Measurements from ENCODE around the gene SNED1.

SNED1 gene

DNA sequence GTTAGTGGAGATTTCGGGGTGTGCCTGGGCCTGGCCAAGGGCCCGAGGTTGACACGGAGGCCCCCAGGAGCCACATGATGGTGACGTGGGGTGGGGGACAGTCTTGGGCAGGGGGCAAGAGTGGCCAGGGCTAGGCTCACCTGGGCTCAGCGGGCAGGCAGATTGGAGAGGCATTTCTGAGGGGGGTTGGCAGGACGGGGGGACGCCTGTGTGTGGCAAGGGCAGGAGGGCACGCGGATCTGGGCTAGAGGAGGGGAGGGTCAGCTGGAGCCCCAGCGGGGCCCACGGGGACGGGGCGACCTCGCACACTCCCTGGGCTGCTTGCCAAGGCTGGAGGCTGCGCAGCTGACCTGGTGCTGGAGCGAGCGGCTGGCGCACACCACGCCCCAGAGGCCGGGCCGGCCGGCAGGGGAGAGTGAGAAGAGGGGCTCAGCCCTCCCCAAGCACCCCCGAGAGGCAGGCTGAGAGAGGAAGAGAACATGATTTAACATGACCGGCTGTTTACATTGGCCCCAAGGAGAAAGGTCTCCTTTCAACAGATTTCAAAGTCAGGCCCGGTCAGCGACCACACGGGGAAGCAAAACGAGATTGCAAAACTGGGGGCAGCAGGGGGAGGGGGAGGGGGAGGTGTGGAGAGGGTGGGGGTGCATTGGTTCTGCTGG, 38.0 kb upstream of the SNED1 start:
- DNase-seq: peak; percentile 1 to 7

DNA sequence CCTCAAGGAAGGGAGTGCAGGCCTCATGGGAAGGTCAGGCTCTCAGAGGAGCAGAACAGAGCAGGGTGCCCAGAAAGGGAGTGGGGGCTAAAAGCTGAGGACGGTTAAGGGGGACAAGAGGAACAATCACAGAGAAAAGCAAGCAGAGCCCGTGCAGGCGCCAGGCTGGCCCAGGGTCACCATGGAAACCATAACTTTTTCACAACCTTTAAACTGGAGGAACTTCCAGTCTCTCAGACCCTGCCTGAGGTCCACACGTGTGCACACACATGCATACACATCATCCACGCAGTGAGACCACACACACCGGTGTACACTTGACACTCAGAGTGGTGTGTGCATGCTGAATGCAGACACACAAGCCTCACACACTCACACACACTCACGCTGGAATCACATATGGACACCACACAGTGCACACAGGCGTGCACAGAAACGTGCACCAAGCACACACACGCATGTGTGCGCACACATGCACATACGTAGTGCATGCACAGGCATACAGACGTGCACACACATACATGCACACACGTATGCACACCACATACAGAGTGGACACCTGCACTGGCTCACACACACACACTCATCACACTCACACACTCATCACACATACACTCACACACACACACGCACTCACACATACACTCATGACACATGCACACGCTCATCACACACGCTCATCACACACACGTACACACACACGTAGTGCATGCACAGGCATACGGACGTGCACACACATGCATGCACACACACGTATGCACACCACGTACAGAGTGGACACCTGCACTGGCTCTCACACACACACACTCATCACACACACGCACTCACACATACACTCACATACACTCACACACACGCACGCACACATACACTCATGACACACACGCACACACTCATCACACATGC, 37.2 kb upstream of the SNED1 start:
- DNase-seq: peak in 1 of 2 experiments; percentile 12

DNA sequence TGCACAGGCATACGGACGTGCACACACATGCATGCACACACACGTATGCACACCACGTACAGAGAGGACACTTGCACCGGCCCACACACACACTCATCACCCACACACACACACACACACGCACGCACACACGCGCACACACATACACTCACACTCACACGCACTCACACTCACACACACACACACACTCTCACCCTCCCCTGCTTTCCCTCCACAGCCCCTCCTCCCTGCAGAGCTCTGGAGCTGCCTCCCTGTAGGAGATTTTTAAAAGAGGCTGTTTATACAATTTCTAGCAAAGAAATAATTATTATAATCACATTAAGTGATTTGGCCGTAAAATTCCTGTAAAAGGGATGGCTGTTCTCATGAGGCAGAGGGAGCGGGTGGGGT, 36.5 kb upstream of the SNED1 start:
- no peak for DNase-seq

DNA sequence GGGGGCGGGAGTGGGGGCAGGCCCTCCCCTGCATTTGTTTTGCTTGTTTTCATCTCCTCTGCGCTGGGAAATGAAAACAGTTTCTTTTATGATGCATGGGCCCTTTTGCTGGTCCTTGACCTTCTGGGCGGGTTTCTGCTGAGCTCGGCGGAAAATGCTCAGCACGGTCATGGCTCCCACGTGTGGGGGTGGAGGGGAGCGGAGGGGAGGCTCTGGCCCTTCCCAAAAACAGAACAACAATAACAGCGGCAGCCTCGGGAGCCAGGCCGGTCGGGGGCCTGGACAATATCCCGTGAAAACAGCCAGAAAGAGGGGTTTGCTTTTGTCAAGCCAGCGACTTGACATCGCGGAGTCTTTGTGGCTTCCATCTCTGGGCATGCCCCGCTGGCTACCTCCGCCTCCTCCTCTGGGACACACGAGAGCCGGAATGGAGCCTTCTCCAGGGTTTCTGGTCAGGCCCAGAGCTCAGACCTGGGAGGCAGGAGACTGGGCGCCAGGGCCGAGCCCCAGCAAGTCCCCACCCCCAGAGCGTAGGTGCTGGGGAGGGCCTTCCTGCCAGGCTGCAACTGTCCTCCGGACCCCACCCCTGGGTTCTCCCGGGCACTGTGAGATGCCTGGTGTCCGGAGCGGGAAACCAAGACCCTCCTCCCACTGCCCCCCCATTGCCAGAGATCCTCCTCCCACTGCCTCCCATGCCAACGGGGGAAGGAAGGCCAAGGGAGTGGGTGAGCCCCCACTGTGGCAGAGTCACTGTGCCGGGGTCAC, 35.9 kb upstream of the SNED1 start:
- peak in 1 of 2 experiments; percentile 15 for DNase-seq

DNA sequence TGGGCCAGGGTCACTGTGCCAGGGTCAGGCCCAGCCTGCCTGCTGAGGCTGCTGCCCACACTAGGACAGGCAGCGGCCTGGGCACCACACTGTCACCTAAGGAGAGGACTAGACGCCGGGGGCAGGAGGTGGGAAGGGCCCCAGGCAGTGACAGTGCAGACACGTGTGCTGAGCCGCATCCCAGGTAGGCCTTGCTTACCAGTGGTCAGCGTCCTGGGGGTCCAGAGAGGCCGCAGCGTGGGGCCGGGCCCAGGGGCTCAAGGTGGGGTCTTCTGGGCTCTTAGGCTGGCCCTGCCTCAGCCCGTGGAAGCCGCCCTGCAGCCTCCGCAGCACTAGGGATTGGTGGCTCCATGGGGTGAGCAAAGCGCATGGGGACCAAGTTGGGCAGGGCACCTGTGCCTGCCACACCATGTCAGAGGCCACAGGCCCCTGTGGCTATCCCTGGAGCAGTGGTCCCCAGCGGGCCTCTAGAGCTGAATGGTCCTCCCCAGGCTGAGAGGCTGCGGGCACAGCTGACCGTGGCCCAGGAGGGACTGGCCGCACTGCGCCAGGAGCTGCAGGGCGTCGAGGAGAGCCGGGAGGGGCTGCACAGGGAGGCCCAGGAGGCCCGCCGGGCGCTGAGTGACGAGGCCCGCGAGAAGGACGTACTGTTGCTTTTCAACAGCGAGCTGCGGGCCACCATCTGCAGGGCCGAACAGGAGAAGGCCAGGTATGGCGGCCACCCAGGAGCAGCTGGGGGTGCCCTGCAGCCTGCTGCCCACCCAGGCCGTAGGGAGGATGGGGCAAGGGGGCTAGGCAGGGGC, 35.2 kb upstream of the SNED1 start:
- no peak for DNase-seq

DNA sequence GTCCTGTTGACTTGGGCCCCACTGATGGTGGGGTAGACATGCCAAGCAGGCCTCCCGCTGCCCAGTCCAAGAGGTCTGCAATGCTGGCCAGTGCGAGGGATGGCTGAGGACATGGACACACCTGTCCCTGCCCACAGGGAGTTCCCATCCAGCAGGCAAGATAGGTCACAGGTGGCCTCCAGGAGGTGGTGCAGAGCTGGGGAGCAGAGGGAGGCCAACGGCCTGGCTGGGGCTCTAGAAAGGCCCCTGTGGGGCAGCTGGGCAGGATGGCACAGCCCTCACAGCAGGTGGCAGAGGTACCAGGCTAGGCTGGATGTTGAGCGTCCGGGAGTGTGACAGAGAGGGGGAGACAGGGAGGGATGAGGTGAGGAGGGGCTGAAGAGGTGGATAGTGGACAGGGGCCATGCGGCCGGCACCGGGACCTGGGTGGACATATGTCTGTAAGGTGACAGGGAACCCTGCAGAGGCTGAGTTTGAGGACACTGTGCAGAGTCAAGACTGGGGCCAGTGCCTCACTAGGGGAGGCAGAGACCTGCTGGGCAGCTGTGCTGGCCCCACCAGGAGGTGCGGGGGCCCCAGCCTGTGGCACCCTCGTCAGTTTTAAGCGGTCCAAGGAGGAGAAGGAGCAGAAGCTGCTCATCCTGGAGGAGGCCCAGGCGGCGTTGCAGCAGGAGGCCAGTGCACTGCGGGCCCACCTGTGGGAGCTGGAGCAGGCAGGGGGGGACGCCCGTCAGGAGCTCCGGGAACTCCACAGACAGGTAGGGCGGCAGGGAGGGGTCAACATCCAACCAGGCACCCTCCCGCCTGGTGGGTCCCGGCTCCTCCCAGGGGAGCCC, 34.3 kb upstream of the SNED1 start:
- no peak for DNase-seq

DNA sequence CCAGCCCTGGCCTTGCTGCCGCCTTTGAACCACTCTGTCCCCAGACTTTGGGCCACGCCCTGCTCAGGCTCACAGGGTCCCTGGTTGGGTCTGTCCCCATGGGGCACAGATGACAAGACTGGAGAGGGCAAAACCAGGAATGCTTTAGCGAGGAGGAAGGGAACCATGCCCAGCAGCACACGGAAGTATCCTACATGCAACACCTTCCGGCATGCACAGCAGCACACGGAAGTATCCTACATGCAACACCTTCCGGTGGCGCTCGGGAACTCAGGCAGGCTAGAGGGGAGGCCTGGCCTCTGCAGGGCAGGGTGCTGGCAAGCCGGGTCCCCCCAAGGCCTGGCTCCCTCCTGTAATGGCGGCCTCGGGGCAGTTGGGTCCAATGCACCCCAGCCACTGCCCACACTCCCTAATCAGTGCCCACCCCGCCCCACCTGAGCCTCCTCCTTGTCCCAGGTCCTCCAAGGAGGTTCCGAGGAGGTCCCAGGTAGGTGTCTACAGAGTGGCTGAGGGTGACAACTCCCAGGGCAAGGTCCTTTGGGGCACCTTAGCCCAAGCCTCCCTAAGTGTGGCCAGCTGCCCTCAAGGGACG, 33.6 kb upstream of the SNED1 start:
- no peak for DNase-seq

DNA sequence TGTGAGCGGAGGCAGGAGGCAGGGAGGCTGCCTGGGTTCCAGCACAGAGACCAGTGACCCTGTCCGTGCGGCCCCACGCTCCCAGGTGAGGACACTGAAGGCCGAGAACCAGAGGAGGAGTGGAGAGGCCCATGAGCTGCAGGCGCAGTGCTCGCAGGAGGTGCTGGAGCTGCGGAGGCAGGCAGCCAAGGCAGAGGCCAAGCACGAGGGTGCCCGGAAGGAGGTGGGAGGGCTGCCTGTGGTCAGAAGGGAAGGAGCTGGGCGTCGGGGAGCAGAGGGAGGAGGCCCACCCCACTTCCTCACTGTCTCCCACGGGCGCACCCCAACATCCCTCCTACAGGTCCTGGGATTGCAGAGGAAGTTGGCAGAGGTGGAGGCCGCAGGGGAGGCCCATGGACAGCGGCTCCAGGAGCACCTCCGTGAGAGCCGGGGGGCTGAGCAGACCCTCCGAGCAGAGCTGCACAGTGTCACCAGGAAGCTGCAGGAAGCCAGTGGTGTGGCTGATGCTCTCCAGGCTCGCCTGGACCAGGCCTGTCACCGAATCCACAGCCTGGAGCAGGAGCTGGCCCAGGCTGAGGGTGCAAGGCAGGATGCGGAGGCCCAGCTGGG, 33.0 kb upstream of the SNED1 start:
- no peak for DNase-seq

DNA sequence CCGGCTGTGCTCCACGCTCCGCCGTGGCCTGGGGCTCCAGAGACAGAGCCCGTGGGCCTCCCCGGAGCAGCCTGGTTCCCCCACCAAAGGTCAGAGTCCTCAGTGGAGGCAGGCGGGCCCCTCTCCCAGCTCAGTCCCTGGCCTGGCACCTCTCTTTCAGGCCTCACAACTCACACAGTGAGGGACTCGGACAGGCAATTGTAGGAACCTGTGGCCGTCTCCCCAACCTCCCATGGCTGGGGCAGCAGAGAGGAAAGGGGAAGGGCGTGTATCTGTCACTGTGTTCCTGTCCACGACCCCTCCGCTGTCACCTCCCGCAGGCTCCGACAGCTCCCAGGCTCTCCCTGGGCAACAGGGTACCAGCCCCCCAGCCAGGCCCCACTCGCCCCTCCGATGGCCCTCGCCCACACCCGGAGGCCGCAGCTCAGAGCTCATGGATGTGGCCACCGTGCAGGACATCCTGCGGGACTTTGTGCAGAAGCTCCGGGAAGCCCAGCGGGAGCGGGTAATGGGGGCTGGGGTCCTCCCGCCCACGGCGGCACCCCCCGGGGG, 32.4 kb upstream of the SNED1 start:
- DNase-seq: no peak

DNA sequence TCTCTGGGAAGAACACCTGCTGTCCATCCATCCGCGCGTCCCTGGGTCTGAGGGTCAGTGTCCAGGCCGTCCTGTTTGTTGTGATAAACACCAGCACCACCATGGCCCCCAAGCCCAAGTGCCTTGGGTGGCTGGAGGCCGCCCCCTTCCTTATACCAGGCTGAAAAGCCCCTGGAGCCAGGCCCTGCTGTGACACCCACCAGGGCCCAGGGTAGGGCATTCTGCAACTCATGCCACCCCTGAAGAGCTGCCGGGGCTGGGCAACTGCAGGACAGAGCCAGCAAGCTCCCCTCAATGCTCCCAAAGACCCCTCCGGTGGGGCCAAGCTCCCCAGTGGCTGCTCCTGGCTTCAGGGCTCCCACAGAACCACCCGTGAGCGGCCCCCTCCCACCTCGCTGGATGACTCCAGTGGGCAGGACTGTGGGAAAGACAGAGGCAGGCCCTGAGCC, 31.9 kb upstream of the SNED1 start:
- DNase-seq: no peak

DNA sequence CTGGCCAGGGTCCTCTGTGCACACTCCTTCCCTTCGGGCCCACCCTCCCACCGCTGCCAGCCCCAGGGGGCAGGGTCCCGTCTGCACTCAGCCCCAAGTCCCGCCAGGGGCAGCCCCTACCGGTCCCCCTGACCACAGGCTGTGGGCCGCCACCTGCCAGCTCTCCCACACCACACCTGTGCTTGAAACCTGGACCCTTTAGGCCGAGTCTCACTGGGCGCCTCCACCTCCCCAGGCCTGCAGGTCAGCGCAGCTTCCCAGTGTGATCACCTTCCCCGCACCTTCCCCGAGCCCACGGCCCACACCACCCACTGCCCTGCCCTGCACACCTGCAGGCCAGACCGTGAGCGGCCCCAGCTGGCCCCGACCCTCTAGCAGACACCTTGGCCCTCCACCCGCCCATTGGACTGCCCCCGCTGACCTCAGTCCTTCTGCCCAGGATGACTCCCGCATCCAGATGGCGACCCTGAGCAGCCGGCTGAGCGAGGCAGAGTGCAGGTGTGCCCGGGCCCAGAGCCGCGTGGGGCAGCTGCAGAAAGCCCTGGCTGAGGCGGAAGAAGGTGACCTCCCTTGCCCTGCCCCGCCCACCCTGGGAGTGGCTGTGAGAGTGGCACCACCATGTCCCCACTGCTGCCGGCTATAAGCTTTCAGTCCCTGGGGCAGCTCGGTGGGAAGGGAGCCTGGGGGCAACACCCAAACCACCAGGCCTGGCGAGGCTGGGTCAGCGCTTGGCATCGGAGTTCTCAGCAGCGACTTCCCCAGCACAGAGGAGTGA, 31.3 kb upstream of the SNED1 start:
- DNase-seq: no peak

DNA sequence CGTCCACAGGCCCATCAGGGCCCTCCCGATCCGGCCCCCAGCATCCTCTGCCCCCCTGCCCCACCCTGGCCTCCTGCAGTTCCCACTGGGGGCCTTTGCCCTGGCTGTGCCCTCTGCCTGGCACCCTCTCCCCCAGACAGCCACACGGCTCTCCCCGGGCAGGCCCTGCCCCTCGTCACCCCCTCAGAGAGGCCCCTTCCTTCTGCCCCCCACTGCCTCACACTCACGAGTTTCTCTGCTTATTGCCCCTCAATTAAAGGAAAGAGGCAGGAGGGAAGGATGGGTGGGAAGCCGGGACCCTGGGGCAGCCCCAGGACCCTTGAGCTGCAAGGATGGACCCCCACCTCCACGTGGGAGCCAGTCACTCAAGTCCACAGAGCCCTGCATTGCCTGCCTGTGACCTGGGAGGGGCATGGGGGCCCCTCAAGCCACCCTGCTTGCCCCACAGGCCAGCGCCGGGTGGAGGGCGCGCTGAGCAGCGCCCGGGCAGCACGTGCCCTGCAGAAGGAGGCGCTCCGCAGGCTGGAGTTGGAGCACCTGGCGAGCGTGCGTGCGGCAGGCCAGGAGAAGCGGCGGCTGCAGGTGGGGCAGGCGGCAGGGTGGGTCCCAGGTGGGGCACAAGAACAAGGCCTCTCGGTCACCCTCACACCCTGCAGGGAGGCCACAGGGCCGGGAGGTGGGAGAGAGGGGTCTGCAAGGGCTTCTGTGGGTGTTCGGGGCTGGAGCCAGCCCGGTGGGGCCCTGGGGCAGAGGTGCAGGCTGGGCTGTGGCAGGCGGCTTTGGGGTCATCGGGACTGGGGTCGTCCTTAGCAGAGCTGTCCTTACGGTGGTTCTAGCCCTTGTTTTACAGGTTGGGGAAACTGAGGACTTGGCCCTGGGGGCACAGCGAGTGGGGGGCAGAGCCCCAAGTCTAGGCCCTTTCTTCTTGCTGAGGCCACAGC, 30.5 kb upstream of the SNED1 start:
- DNase-seq: no peak

DNA sequence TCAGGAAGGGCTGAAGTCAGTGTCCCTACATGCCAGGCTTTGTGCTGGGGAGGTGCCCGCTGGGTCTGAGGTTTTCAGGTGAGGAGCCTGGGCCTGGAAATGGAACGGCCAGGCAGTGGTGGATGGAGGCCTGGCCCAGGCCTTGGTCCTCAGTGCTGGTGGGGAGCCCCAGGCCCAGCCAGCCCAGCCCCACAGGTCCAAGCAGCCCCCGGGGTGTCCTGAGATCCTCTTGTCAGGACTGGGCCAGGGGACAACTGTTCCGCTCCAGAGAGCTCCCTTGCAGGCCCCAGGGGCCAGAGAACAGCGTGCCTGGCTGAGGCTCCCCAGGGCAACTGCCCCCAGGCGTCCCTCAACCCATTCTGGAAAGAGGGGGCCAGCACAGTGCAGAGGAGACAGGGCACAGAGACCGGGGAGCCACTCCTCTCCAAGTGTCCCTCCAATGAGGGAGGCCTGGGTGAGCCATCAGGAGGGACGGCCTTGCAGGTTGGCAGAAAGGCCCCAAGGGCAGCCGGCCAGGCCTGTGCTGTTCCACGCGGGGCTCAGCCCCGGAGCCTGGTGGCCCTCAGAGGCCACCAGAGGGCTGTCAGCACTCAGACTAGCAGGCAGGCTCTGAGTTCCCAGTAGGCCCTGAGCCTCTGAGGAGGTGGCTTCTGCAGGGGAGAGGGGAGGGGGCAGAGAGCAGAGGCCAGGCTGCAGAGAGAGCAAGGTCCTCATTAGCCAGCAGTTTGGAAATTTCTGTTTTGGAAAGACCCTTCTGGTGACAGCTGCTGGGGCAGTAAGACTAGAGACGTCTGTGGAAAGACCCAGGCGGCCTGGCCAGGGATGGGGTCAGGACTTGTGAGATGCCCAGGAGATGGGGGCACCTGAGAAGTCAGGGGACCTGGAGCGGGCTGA, 29.4 kb upstream of the SNED1 start:
- DNase-seq: no peak

DNA sequence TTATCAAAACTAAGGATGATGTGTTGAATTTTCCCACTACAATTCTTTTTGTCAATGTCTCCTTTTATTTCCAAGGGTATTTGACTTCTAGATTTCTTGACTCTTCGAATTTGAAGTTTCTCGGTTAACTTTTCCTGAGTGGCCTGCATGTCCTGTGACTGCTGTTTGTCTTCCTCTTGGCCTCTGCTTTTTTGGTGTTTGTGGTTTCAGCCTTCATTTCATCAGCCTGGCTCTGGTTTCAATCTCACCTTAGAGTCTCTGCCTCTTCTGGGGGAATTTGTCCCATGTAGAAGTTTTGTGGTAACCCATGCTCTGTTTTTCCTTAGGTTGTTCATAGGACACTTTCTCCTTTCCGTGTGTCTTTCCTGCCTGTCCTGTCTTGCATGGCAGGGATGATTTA, 28.3 kb upstream of the SNED1 start:
- no peak for DNase-seq

DNA sequence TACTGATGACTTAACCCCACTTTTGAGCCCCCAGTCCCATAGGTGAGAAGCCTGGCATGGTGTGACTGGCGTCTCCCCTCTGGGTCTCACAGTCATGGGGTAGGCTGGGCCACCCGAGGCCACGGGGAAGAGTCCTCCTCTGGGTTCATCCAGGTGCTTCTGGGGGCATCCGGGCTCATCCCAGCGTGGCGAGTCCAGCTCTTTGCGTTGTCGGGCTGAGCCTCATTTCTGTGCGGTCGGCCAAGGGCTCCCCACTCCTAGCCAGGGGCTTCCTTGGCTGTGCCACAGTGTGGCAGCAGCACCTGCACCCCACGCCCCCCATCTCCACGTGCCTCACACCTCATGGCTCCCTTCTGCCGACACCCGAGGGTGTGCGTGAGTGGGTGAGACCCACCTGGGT, 27.6 kb upstream of the SNED1 start:
- DNase-seq: no peak

DNA sequence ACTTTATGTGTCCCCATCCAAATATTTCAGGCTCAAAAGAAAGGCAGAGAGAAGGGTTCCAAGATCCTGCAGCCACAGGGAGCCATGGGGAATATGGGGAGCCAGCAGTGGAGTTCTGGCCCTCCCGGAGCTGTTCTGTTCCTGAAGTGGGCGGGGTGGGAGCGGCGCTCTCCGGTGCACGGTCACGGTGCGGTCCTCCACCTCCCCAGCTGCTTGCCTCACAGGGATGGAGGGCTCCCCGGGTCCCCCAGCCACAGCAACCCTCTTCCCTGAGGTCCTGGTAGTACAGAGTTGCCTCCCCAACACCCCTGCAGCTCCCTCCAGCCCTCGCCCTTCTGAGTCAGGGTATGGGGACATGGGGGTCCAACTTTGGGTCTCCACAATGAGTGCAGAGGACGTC, 26.2 kb upstream of the SNED1 start:
- DNase-seq: no peak

All from activated T-cell treated with anti-CD3 and anti-CD28 coated beads, Interleukin-2, amount 50 U/mL, for 48 hours (primary cell).